ENCODE data around the gene PRKCB. TPM values are rescaled to one million over a fixed set of nuclear protein-coding genes. Genes with fewer than 3 reads are reported as not detected.

The PRKCB gene
- total RNA-seq (ENCODE audit: unreplicated experiment): 0.69 TPM
- long read RNA-seq: 0 reads

DNA sequence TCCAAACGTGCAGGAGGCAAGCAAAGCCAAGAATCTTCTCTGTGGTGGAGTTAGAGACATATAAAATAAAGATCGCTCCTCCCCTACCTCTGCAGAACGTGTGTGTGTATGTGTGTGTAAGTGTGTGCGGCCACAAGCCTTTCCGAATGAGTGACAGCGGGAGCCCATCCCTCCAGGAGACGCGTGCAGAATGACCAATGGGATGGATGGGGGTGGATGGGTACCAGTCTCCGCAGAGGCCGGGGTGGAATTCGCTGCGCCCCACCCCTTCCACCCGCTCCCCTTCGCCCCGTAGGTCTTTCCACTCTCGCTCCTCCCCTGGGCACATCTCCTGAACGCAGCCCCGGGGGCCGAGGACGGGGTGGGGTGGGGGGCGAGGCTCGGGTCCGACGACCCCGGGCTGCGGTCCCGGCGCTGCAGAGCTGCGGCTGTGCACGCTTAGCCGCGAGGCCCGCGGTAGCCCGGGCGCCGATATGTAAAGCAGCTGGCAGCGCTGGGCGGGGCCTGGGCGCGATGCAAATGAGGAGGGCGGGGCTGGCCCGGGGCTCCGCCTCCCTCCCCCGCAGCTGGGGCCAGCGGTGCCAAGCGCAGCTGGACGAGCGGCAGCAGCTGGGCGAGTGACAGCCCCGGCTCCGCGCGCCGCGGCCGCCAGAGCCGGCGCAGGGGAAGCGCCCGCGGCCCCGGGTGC is at the start of gene PRKCB:
PRKCB (plus strand) TSS at position 594 of the 688 bp plus-strand sequence.
- Mint-ChIP-seq H3K27ac (ENCODE audit: unreplicated experiment) (no peak within 1 kb of the TSS), H3K4me1 (ENCODE audit: low read depth, unreplicated experiment) (peaks cover 5% of the 10 kb centered on the region), H3K27me3 (ENCODE audit: unreplicated experiment) (peaks cover 20% of the 10 kb centered on the region), H3K9me3 (ENCODE audit: unreplicated experiment) (peaks cover 7% of the 10 kb centered on the region), H3K36me3 (ENCODE audit: unreplicated experiment) (no peaks in the 10 kb centered on the region), H3K4me3 (ENCODE audit: unreplicated experiment) (peak within 1 kb of the TSS; percentile 90)
- peak; percentile 89 for DNase-seq
- TF ChIP-seq, protein P1, sequence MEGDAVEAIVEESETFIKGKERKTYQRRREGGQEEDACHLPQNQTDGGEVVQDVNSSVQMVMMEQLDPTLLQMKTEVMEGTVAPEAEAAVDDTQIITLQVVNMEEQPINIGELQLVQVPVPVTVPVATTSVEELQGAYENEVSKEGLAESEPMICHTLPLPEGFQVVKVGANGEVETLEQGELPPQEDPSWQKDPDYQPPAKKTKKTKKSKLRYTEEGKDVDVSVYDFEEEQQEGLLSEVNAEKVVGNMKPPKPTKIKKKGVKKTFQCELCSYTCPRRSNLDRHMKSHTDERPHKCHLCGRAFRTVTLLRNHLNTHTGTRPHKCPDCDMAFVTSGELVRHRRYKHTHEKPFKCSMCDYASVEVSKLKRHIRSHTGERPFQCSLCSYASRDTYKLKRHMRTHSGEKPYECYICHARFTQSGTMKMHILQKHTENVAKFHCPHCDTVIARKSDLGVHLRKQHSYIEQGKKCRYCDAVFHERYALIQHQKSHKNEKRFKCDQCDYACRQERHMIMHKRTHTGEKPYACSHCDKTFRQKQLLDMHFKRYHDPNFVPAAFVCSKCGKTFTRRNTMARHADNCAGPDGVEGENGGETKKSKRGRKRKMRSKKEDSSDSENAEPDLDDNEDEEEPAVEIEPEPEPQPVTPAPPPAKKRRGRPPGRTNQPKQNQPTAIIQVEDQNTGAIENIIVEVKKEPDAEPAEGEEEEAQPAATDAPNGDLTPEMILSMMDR (IDR thresholded peaks at IDR 0.05; ENCODE audit: partially characterized antibody, unreplicated experiment): no peak

- Mint-ChIP-seq H3K36me3 (ENCODE audit: unreplicated experiment) (no peaks in the 10 kb centered on the region), H3K4me3 (ENCODE audit: unreplicated experiment) (no peak overlapping the region), H3K27ac (ENCODE audit: unreplicated experiment) (no peak overlapping the region), H3K9me3 (ENCODE audit: unreplicated experiment) (no peaks in the 10 kb centered on the region), H3K4me1 (ENCODE audit: low read depth, unreplicated experiment) (no peaks in the 10 kb centered on the region), H3K27me3 (ENCODE audit: unreplicated experiment) (peaks cover 2% of the 10 kb centered on the region)
- TF ChIP-seq, protein P1 (IDR thresholded peaks at IDR 0.05; ENCODE audit: partially characterized antibody, unreplicated experiment): no peak
- no peak for DNase-seq
These were observed 48.7 kb upstream of the PRKCB start for GRCh38 chr16:23786964-23787561.

- Mint-ChIP-seq H3K27ac (ENCODE audit: unreplicated experiment) (no peak overlapping the region), H3K27me3 (ENCODE audit: unreplicated experiment) (peaks cover 2% of the 10 kb centered on the region), H3K36me3 (ENCODE audit: unreplicated experiment) (no peaks in the 10 kb centered on the region), H3K4me3 (ENCODE audit: unreplicated experiment) (no peak overlapping the region), H3K9me3 (ENCODE audit: unreplicated experiment) (no peaks in the 10 kb centered on the region), H3K4me1 (ENCODE audit: low read depth, unreplicated experiment) (no peaks in the 10 kb centered on the region)
- TF ChIP-seq, protein P1 (IDR thresholded peaks at IDR 0.05; ENCODE audit: partially characterized antibody, unreplicated experiment): no peak
- no peak for DNase-seq
These were observed 47.1 kb upstream of the PRKCB start for GRCh38 chr16:23788685-23789084.

DNA sequence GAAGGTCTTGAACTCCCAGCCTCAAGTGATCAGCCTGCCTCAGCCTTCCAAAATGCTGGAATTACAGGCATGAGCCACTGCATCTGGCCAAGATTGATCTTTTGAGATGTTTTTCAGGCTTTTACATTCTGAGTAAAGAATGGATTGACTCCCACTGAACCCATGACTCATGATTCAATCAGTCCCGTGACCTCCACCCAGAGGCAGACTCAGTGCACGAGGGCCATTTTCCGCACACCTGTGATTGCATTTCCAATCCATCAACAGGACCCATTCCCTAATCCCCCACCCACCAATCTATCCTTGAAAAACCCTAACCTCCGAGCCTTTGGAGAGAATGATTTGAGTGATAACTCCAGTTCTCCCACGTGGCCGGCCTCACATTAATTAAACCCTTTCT is 40.4 kb upstream of the PRKCB start:
- no peaks in the 10 kb centered on the region for H3K36me3 Mint-ChIP-seq (ENCODE audit: unreplicated experiment)
- TF ChIP-seq, protein P1 (IDR thresholded peaks at IDR 0.05; ENCODE audit: partially characterized antibody, unreplicated experiment): no peak
- no peaks in the 10 kb centered on the region for H3K9me3 Mint-ChIP-seq (ENCODE audit: unreplicated experiment)
- no peaks in the 10 kb centered on the region for H3K27me3 Mint-ChIP-seq (ENCODE audit: unreplicated experiment)
- H3K4me1 Mint-ChIP-seq (ENCODE audit: low read depth, unreplicated experiment): no peaks in the 10 kb centered on the region
- no peak for DNase-seq
- no peak overlapping the region for H3K4me3 Mint-ChIP-seq (ENCODE audit: unreplicated experiment)
- H3K27ac Mint-ChIP-seq (ENCODE audit: unreplicated experiment): no peak overlapping the region

DNA sequence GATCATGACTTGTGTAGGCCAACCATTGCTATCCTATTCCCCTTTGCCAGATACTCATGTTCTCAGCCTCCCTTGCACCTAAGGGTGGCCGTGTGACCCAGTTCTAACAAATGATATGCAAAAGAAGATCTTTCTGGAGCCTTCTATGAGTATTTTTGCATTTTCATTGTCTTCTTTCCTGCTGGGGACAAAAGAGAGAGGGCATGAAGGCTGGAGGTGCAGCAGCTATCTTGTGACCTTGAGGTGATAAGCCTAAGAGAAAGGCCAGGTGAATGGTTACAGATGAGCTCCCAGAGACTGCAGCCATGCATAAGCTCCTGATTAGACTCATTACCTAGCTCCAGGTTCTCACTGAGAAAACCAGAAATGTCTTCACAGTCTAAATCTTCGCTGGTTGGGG is 38.8 kb upstream of the PRKCB start:
- no peak for DNase-seq
- H3K36me3 Mint-ChIP-seq (ENCODE audit: unreplicated experiment): no peaks in the 10 kb centered on the region
- H3K27ac Mint-ChIP-seq (ENCODE audit: unreplicated experiment): no peak overlapping the region
- TF ChIP-seq, protein P1 (IDR thresholded peaks at IDR 0.05; ENCODE audit: partially characterized antibody, unreplicated experiment): no peak
- H3K9me3 Mint-ChIP-seq (ENCODE audit: unreplicated experiment): no peaks in the 10 kb centered on the region
- H3K4me3 Mint-ChIP-seq (ENCODE audit: unreplicated experiment): no peak overlapping the region
- H3K4me1 Mint-ChIP-seq (ENCODE audit: low read depth, unreplicated experiment): no peaks in the 10 kb centered on the region
- peaks cover 2% of the 10 kb centered on the region for H3K27me3 Mint-ChIP-seq (ENCODE audit: unreplicated experiment)
